CD14-positive monocyte (primary cell): ENCODE data around the gene NEURL1B. TPM values are rescaled to one million over a fixed set of nuclear protein-coding genes. Genes with fewer than 3 reads are reported as not detected.
A peak's percentile ranks its signal among the peaks of the same experiment; 100 is the strongest.

ENCODE experiments used
- DNase-seq, 3 donors: peaks; one replicate each; pipeline ENCODE4 v3.0.0-alpha.2; 2011 to 2022
- H2AFZ ChIP-seq: 2 replicates; pipeline ENCODE4 v1.6.0; 2012; ENCODE audit warnings: mild to moderate bottlenecking, low read depth, low read length, inconsistent platforms; ENCODE audit not compliant: insufficient read depth, poor library complexity, severe bottlenecking
- H3K27ac ChIP-seq, 2 donors: 1 replicate in 1 of 2; 2 replicates in 1 of 2; pipeline ENCODE4 v1.5.1; 2012 to 2013; ENCODE audit warnings: low read length in 2 of 2, control low read depth in 1 of 2, inconsistent platforms in 1 of 2, low read depth in 1 of 2, mild to moderate bottlenecking in 1 of 2
- H3K27me3 ChIP-seq, 2 donors: one replicate each; pipeline versions ENCODE4 v1.6.0 to v1.6.1; 2011 to 2013; ENCODE audit warnings: low read length in 2 of 2; ENCODE audit not compliant: control insufficient read depth in 2 of 2, insufficient read depth in 2 of 2
- H3K36me3 ChIP-seq, 2 donors: replicated peaks in 1 of 2; 1 replicate in 1 of 2; 2 replicates in 1 of 2; pipeline versions ENCODE4 v1.5.1 to v1.6.1; 2012 to 2013; ENCODE audit warnings: low read length in 2 of 2, control low read depth in 1 of 2, inconsistent platforms in 1 of 2, mild to moderate bottlenecking in 1 of 2; ENCODE audit not compliant: insufficient read depth in 2 of 2, control insufficient read depth in 1 of 2
- H3K4me1 ChIP-seq, 2 donors: 1 replicate in 1 of 2; 2 replicates in 1 of 2; pipeline versions ENCODE4 v1.5.1 to v1.6.1; 2012 to 2013; ENCODE audit warnings: low read length in 2 of 2, control low read depth in 1 of 2, inconsistent platforms in 1 of 2, mild to moderate bottlenecking in 1 of 2, moderate library complexity in 1 of 2; ENCODE audit not compliant: insufficient read depth in 2 of 2, control insufficient read depth in 1 of 2
- H3K4me2 ChIP-seq: replicated peaks from 2 replicates; pipeline ENCODE3; 2012; ENCODE audit warnings: low read length, moderate library complexity, mild to moderate bottlenecking; ENCODE audit not compliant: poor library complexity, severe bottlenecking; ENCODE audit errors: extremely low read depth
- H3K4me3 ChIP-seq, 3 experiments: fragments of 200-600 bp in 1 of 3; sonication (generic) in 1 of 3; replicated peaks in 1 of 3; 1 replicate in 2 of 3; 2 replicates in 1 of 3; pipeline ENCODE4 v1.5.1; 2011 to 2013; ENCODE audit warnings: low read length in 3 of 3, mild to moderate bottlenecking in 3 of 3, control low read depth in 2 of 3, low read depth in 2 of 3, inconsistent platforms in 1 of 3, moderate library complexity in 1 of 3
- H3K79me2 ChIP-seq: 2 replicates; pipeline ENCODE4 v1.6.0; 2012; ENCODE audit warnings: mild to moderate bottlenecking, control low read depth, inconsistent platforms, low read length, moderate library complexity; ENCODE audit not compliant: insufficient read depth
- H3K9ac ChIP-seq: 2 replicates; pipeline ENCODE4 v1.6.0; 2017; ENCODE audit warnings: low read length, mild to moderate bottlenecking; ENCODE audit not compliant: insufficient read depth, poor library complexity, severe bottlenecking
- H3K9me3 ChIP-seq, 2 donors: replicated peaks in 1 of 2; 1 replicate in 1 of 2; 2 replicates in 1 of 2; pipeline versions ENCODE4 v1.5.1 to v1.6.1; 2012 to 2013; ENCODE audit warnings: low read length in 2 of 2, control low read depth in 1 of 2; ENCODE audit not compliant: control insufficient read depth in 1 of 2, insufficient read depth in 1 of 2
- H4K20me1 ChIP-seq: 2 replicates; pipeline ENCODE4 v1.6.0; 2012; ENCODE audit warnings: mild to moderate bottlenecking, low read length, control low read depth, moderate library complexity; ENCODE audit not compliant: insufficient read depth
- H3K27ac Mint-ChIP-seq, 7 donors: one replicate each; pipeline ENCODE4 v1.8.0; 2020; ENCODE audit warnings: mild to moderate bottlenecking in 7 of 7, mixed read lengths in 7 of 7, moderate library complexity in 6 of 7, inconsistent platforms in 2 of 7
- H3K27me3 Mint-ChIP-seq, 3 donors: one replicate each; pipeline ENCODE4 v1.8.0; 2021 to 2022; ENCODE audit warnings: low read depth in 3 of 3, mild to moderate bottlenecking in 3 of 3, mixed read lengths in 3 of 3, moderate library complexity in 3 of 3, inconsistent platforms in 1 of 3
- H3K36me3 Mint-ChIP-seq, 2 donors: one replicate each; pipeline ENCODE4 v1.8.0; 2020; ENCODE audit warnings: mixed read lengths in 2 of 2, inconsistent platforms in 1 of 2, mild to moderate bottlenecking in 1 of 2
- H3K4me1 Mint-ChIP-seq: one replicate; pipeline ENCODE4 v1.8.0; 2020; ENCODE audit warnings: mild to moderate bottlenecking, mixed read lengths
- H3K4me3 Mint-ChIP-seq, 2 donors: one replicate each; pipeline ENCODE4 v1.8.0; 2020; ENCODE audit warnings: mild to moderate bottlenecking in 2 of 2, mixed read lengths in 2 of 2, moderate library complexity in 1 of 2
- H3K9me3 Mint-ChIP-seq, 7 donors: one replicate each; pipeline ENCODE4 v1.8.0; 2020 to 2022; ENCODE audit warnings: mixed read lengths in 7 of 7, mild to moderate bottlenecking in 6 of 7, moderate library complexity in 6 of 7, inconsistent platforms in 2 of 7
- CTCF ChIP-seq: fragments of 200-600 bp; IDR thresholded peaks from one replicate; pipeline ENCODE4 v1.8.0; 2022; ENCODE audit warnings: antibody characterized with exemption, mild to moderate bottlenecking
- WGBS: methylation state at CpG from one replicate; pipeline ENCODE4 v1.1.5; 2013; ENCODE audit warnings: missing lambda C conversion rate; ENCODE audit not compliant: insufficient coverage; 5-methylcytosine and 5-hydroxymethylcytosine counted together
- intact Hi-C, 2 donors: fragments of 100-400 bp; cut with micrococcal nuclease; formaldehyde crosslinking; loops; one replicate each; pipeline versions ENCODE4 v1.15.0 to v1.15.1; 2023
- polyA plus RNA-seq, 3 donors: library from polyadenylated mRNA; depleted of rRNA in 1 of 3; unstranded in 2 of 3; stranded (reverse) in 1 of 3; fragments of 300-500 nt in 2 of 3; fragments of >200 nt in 1 of 3; fragmentation: Illumina TruSeq in 2 of 3; gene quantifications; 1 replicate in 2 of 3; 2 replicates in 1 of 3; pipeline ENCODE4 v1.2.3, GENCODE V29; 2012 to 2021

The NEURL1B gene
- polyA plus RNA-seq, 3 donors: 0.01 TPM; not detected in 2

- peaks cover 12 to 18% of the 10 kb centered on the region in 2 donors for H3K4me1 ChIP-seq
- peak overlapping the region in 4 of 7 donors; percentile 4 to 83 (median 71) for H3K27ac Mint-ChIP-seq
- H3K4me1 Mint-ChIP-seq: peaks cover 19% of the 10 kb centered on the region
- H3K36me3 Mint-ChIP-seq: no peaks in the 10 kb centered on the region
- no peaks in the 10 kb centered on the region for H3K9me3 ChIP-seq
- no peak for TF ChIP-seq CTCF
- H3K4me2 ChIP-seq: peak overlapping the region; percentile 11
- peaks cover 8 to 12% (median 11%) of the 10 kb centered on the region in 3 donors for H3K27me3 Mint-ChIP-seq
- no peak overlapping the region for H3K9ac ChIP-seq
- H3K4me3 ChIP-seq: no peak overlapping the region
- H3K79me2 ChIP-seq: no peaks in the 10 kb centered on the region
- H3K9me3 Mint-ChIP-seq: no peaks in the 10 kb centered on the region
- no peak overlapping the region for H3K4me3 Mint-ChIP-seq
- WGBS: 94% methylated on average over 2 of the region's 6 CpGs
- H3K27me3 ChIP-seq: peaks cover 0 to 4% of the 10 kb centered on the region in 2 donors
- H2AFZ ChIP-seq: no peak overlapping the region
- no peaks in the 10 kb centered on the region for H4K20me1 ChIP-seq
- intact Hi-C loops: loop anchor here in 1 of 2 donors (10.0 kb wide), 1 partner anchor 119 kb away; the partner anchor contains the start of gene ERGIC1
- DNase-seq: peak in 2 of 3 donors; percentile 16 to 64
- no peak overlapping the region for H3K27ac ChIP-seq
- H3K36me3 ChIP-seq: no peaks in the 10 kb centered on the region
Measured at GRCh38 chr5:172715421-172715780, 74.3 kb downstream of the NEURL1B start.

GRCh38 chr5:172715931-172716682, 75.0 kb downstream of the NEURL1B start:
- no peak overlapping the region for H3K4me2 ChIP-seq
- no peaks in the 10 kb centered on the region for H4K20me1 ChIP-seq
- Mint-ChIP-seq H3K4me1 (peaks cover 19% of the 10 kb centered on the region), H3K27ac (peak overlapping the region in 5 of 7 donors; percentile 7 to 85 (median 83)), H3K27me3 (peaks cover 8 to 12% (median 11%) of the 10 kb centered on the region in 3 donors), H3K36me3 (no peaks in the 10 kb centered on the region), H3K9me3 (no peaks in the 10 kb centered on the region), H3K4me3 (no peak overlapping the region)
- no peak for TF ChIP-seq CTCF
- H3K9ac ChIP-seq: no peak overlapping the region
- no peak overlapping the region for H3K27ac ChIP-seq
- H3K4me1 ChIP-seq: peaks cover 12 to 18% of the 10 kb centered on the region in 2 donors
- no peak overlapping the region for H3K4me3 ChIP-seq
- peaks cover 0 to 4% of the 10 kb centered on the region in 2 donors for H3K27me3 ChIP-seq
- no peak for DNase-seq
- H3K79me2 ChIP-seq: no peaks in the 10 kb centered on the region
- 89% methylated on average over 12 of the region's 13 CpGs for WGBS
- intact Hi-C loops: loop anchor here in 1 of 2 donors (2.0 to 10.0 kb wide), 3 partner anchors 49 to 217 kb away; partner anchors contain the start of gene ERGIC1
- no peaks in the 10 kb centered on the region for H3K36me3 ChIP-seq
- no peak overlapping the region for H2AFZ ChIP-seq
- H3K9me3 ChIP-seq: no peaks in the 10 kb centered on the region
